GM12878 (cell line): ENCODE measurements around the gene SLC6A7. TPM values are rescaled to one million over a fixed set of nuclear protein-coding genes. Genes with fewer than 3 reads are reported as not detected.

Experiments used
- ATAC-seq: fragments of 200-7000 bp; cut with Tn5 transposase; 3 replicates; pipeline ENCODE4 v1.9.1; 2020; ENCODE audit warnings: mild to moderate bottlenecking, moderate library complexity
- BruUV-seq: library from RNA; stranded (reverse); fragments of 400-500 nt; replicated peaks from 2 replicates; lab custom pipeline; 2021; lab: Mats Ljungman, UMichigan
- CTCF ChIA-PET: fragments of 300-600 bp; sonication (Branson Sonifier 250); formaldehyde crosslinking; extraction: SDS; loops from one replicate; lab custom pipeline; 2021; ENCODE audit warnings: inconsistent platforms; lab: Yijun Ruan, JAX
- POLR2A ChIA-PET: fragments of 350-600 bp; formaldehyde crosslinking; extraction: SDS; loops from one replicate; lab custom pipeline; 2021; ENCODE audit warnings: inconsistent platforms; lab: Charles Lee
- RAD21 ChIA-PET: fragments of 300-600 bp; sonication (Branson Sonifier 250); formaldehyde crosslinking; loops from one replicate; lab custom pipeline; 2023; ENCODE audit warnings: antibody characterized with exemption; ENCODE audit not compliant: unreplicated experiment; lab: Charles Lee
- SMC1A ChIA-PET: fragments of 300-600 bp; sonication (Branson Sonifier 250); formaldehyde crosslinking; loops from one replicate; lab custom pipeline; 2023; ENCODE audit not compliant: unreplicated experiment, uncharacterized antibody; lab: Charles Lee
- DNase-seq: peaks from one replicate; pipeline ENCODE4 v3.0.0-alpha.2; 2011; ENCODE audit warnings: low read depth, low spot score
- FAIRE-seq: peaks from 3 replicates; lab custom pipeline; 2011; peaks lifted over from hg19 to GRCh38; lab: Jason Lieb, UNC
- H2AFZ ChIP-seq: 2 replicates; pipeline ENCODE4 v1.6.0; 2011; ENCODE audit warnings: low read depth, low read length, control low read depth; ENCODE audit not compliant: control insufficient read depth
- H3K27ac ChIP-seq: 2 replicates; pipeline ENCODE4 v1.5.1; 2011; ENCODE audit warnings: control low read depth; ENCODE audit not compliant: control insufficient read depth, insufficient read depth
- H3K27me3 ChIP-seq, 2 experiments: replicated peaks in 1 of 2; 2 replicates each; pipeline versions ENCODE4 v1.6.0 to v1.6.1; 2011; ENCODE audit warnings: low read length in 1 of 2; ENCODE audit not compliant: control insufficient read depth in 2 of 2, insufficient read depth in 2 of 2
- H3K36me3 ChIP-seq, 2 experiments: 2 replicates each; pipeline ENCODE4 v1.5.1; 2011; ENCODE audit warnings: low read length in 1 of 2; ENCODE audit not compliant: control insufficient read depth in 2 of 2, insufficient read depth in 2 of 2
- H3K4me1 ChIP-seq: 2 replicates; pipeline ENCODE4 v1.6.1; 2011; ENCODE audit warnings: mild to moderate bottlenecking, low read length, moderate library complexity, mixed read lengths; ENCODE audit not compliant: control insufficient read depth, insufficient read depth
- H3K4me2 ChIP-seq: 2 replicates; pipeline ENCODE4 v1.6.0; 2011; ENCODE audit warnings: control low read depth; ENCODE audit not compliant: control insufficient read depth, insufficient read depth
- H3K4me3 ChIP-seq: fragments of 200-600 bp; sonication (generic); 2 replicates; pipeline ENCODE4 v1.5.1; 2016
- H3K79me2 ChIP-seq: 2 replicates; pipeline ENCODE4 v1.6.0; 2011; ENCODE audit warnings: low read length; ENCODE audit not compliant: control insufficient read depth, insufficient read depth
- H3K9ac ChIP-seq: 2 replicates; pipeline ENCODE4 v1.8.0; 2011; ENCODE audit warnings: low read length, control low read depth, mixed read lengths; ENCODE audit not compliant: control insufficient read depth, insufficient read depth
- H3K9me3 ChIP-seq: replicated peaks from 3 replicates; pipeline ENCODE4 v1.5.1; 2011; ENCODE audit warnings: mild to moderate bottlenecking, low read length; ENCODE audit not compliant: control insufficient read depth, insufficient read depth
- H4K20me1 ChIP-seq: 2 replicates; pipeline ENCODE4 v1.6.0; 2011; ENCODE audit not compliant: control insufficient read depth, insufficient read depth
- ASH2L ChIP-seq: fragments of 300-600, 200-600 bp; sonication (generic); IDR thresholded peaks from 2 replicates; pipeline ENCODE4 v1.6.1; 2017; ENCODE audit warnings: low read depth, mild to moderate bottlenecking, borderline replicate concordance
- BCLAF1 ChIP-seq: fragments of 450-650 bp; IDR thresholded peaks from 2 replicates; pipeline ENCODE4 v1.6.1; 2017; ENCODE audit warnings: antibody characterized with exemption, mild to moderate bottlenecking, moderate library complexity
- CREM ChIP-seq: IDR thresholded peaks from 2 replicates; pipeline ENCODE4 v1.6.1; 2014; ENCODE audit warnings: antibody characterized with exemption, low read depth
- ETV6 ChIP-seq, 2 experiments: fragments of 450-650 bp in 1 of 2; IDR thresholded peaks in 1 of 2; conservative IDR thresholded peaks in 1 of 2; 2 replicates each; pipeline ENCODE4 v1.6.1; 2014; ENCODE audit warnings: antibody characterized with exemption in 1 of 2, borderline replicate concordance in 1 of 2, low read depth in 1 of 2, mild to moderate bottlenecking in 1 of 2, moderate library complexity in 1 of 2
- HSF1 ChIP-seq: fragments of 150-350 bp; IDR thresholded peaks from 2 replicates; pipeline ENCODE4 v1.6.1; 2014; ENCODE audit warnings: mild to moderate bottlenecking, low read depth, low read length
- IKZF2 ChIP-seq, 2 experiments: fragments of 450-650 bp; IDR thresholded peaks; 2 replicates each; pipeline ENCODE4 v1.6.1; 2017; ENCODE audit warnings: mild to moderate bottlenecking in 2 of 2, moderate library complexity in 2 of 2
- NBN ChIP-seq: fragments of 450-650 bp; IDR thresholded peaks from 2 replicates; pipeline ENCODE4 v1.6.1; 2016
- NFYA ChIP-seq: IDR thresholded peaks from 2 replicates; pipeline ENCODE4 v1.6.1; 2011; ENCODE audit warnings: low read depth, mild to moderate bottlenecking, low read length, improper control_type of control experiment, borderline replicate concordance
- NR2F1 ChIP-seq: fragments of 450-650 bp; conservative IDR thresholded peaks from 2 replicates; pipeline ENCODE4 v1.6.1; 2017; ENCODE audit warnings: mild to moderate bottlenecking
- PML ChIP-seq: IDR thresholded peaks from 2 replicates; pipeline ENCODE4 v1.6.1; 2012; ENCODE audit warnings: low read length, inconsistent platforms
- POLR2AphosphoS5 ChIP-seq: IDR thresholded peaks from 2 replicates; pipeline ENCODE4 v1.6.1; 2011; ENCODE audit warnings: mild to moderate bottlenecking, low read length, inconsistent platforms
- RELA ChIP-seq: fragments of 450-650 bp; IDR thresholded peaks from 2 replicates; pipeline ENCODE4 v1.8.0; 2014; ENCODE audit warnings: borderline replicate concordance; ENCODE audit not compliant: partially characterized antibody
- SIN3A ChIP-seq: IDR thresholded peaks from 2 replicates; pipeline ENCODE4 v1.6.1; 2012; ENCODE audit warnings: low read depth, low read length, improper control_type of control experiment
- ZNF24 ChIP-seq: fragments of 450-650 bp; IDR thresholded peaks from 2 replicates; pipeline ENCODE4 v1.6.1; 2017; ENCODE audit warnings: antibody characterized with exemption, mild to moderate bottlenecking
- in situ Hi-C: fragments of 300-500 bp; cut with MboI; formaldehyde crosslinking; loops from 9 replicates; pipeline ENCODE4 v1.14.3; 2018; ENCODE audit warnings: mixed read lengths
- intact Hi-C: fragments of 100-400 bp; cut with micrococcal nuclease; formaldehyde crosslinking; loops from one replicate; pipeline ENCODE4 v1.14.2; 2022; ENCODE audit not compliant: unreplicated experiment
- polyA plus RNA-seq, 11 experiments: library from polyadenylated mRNA; depleted of rRNA in 4 of 11; unstranded in 6 of 11; stranded (reverse) in 5 of 11; fragments of >200 nt; fragmentation: Nextera tagmentation in 4 of 11; fragmentation: Illumina TruSeq in 1 of 11; extraction: Ambion mirVana in 4 of 11; extraction: Trizol in 1 of 11; gene quantifications; 1 replicate in 1 of 11; 2 replicates in 10 of 11; pipeline versions ENCODE4 v1.2.1 to v1.2.3, GENCODE V29; 2011 to 2016; ENCODE audit warnings: inconsistent platforms in 2 of 11, missing spikeins in 2 of 11, low read depth in 1 of 11
- total RNA-seq, 4 experiments: library from RNA; depleted of rRNA in 3 of 4; stranded (reverse); fragments of >200 nt in 3 of 4; fragmentation: Illumina TruSeq in 1 of 4; extraction: Trizol in 1 of 4; gene quantifications; 2 replicates each; pipeline versions ENCODE4 v1.2.1 to v1.2.3, GENCODE V29; 2013 to 2021
- TF ChIP-seq, protein P1 (sequence below): fragments of 450-650 bp; IDR thresholded peaks from 2 replicates; pipeline ENCODE4 v1.6.1; 2017; ENCODE audit warnings: mild to moderate bottlenecking, low read depth, inconsistent platforms; ENCODE audit not compliant: poor library complexity, severe bottlenecking

Gene SLC6A7
- total and polyA plus RNA-seq, 10 of the 15 experiments (the other 5 are each of a cell fraction or from before 2014, with no cell fraction given), result 0.01 to 0.15 (median 0.06) TPM; not detected in 7

- TF ChIP-seq SIN3A, result no peak
- TF ChIP-seq CREM, result no peak
- no peak for TF ChIP-seq HSF1
Measured at GRCh38 chr5:150148117-150148927, 41.5 kb upstream of the SLC6A7 start (continued).

GRCh38 chr5:150149618-150150017 is 40.2 kb upstream of the SLC6A7 start:
- Histone ChIP-seq H3K4me3 (no peak overlapping the region), H3K9ac (no peak overlapping the region), H3K36me3 (no peaks in the 10 kb centered on the region), H2AFZ (no peak overlapping the region), H3K27me3 (no peaks in the 10 kb centered on the region), H3K4me1 (no peaks in the 10 kb centered on the region), H4K20me1 (no peaks in the 10 kb centered on the region), H3K4me2 (no peak overlapping the region), H3K9me3 (no peaks in the 10 kb centered on the region), H3K79me2 (no peaks in the 10 kb centered on the region), H3K27ac (no peak overlapping the region)
- no peak for DNase-seq
- in situ Hi-C loops, result no loop called here
- ChIA-PET CTCF (interaction anchor here (0.6 to 1.1 kb wide), 2 partner anchors 16 to 33 kb away, joined by 3 read pairs; no protein-coding TSS in a partner anchor), POLR2A (no interaction called here), RAD21 (no interaction called here), SMC1A (no interaction called here)
- ATAC-seq, result no peak
- no peak for FAIRE-seq
- intact Hi-C loops, result no loop called here
- TF ChIP-seq RELA, result no peak
- no peak for TF ChIP-seq PML
- no peak for TF ChIP-seq BCLAF1
- TF ChIP-seq, protein P1, sequence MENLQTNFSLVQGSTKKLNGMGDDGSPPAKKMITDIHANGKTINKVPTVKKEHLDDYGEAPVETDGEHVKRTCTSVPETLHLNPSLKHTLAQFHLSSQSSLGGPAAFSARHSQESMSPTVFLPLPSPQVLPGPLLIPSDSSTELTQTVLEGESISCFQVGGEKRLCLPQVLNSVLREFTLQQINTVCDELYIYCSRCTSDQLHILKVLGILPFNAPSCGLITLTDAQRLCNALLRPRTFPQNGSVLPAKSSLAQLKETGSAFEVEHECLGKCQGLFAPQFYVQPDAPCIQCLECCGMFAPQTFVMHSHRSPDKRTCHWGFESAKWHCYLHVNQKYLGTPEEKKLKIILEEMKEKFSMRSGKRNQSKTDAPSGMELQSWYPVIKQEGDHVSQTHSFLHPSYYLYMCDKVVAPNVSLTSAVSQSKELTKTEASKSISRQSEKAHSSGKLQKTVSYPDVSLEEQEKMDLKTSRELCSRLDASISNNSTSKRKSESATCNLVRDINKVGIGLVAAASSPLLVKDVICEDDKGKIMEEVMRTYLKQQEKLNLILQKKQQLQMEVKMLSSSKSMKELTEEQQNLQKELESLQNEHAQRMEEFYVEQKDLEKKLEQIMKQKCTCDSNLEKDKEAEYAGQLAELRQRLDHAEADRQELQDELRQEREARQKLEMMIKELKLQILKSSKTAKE, result no peak
- TF ChIP-seq ETV6 (conservative IDR thresholded peaks at IDR 0.05 in 1 of 2, IDR thresholded peaks at IDR 0.05 in 1 of 2; ENCODE audit: borderline replicate concordance in 1 of 2, low read depth in 1 of 2), result no peak
- TF ChIP-seq NBN, result no peak
- no peak for TF ChIP-seq IKZF2 (IDR thresholded peaks at IDR 0.05)
- TF ChIP-seq ASH2L, result no peak
- TF ChIP-seq POLR2AphosphoS5, result no peak
- no peak for TF ChIP-seq ZNF24
- no peak for TF ChIP-seq NR2F1
- no peak for TF ChIP-seq NFYA
- BruUV-seq, result no TSS peak
